ENCODE results near the gene C4BPA.

C4BPA gene

GRCh38 chr1:207077470-207078377 is 26.3 kb upstream of the C4BPA start:
- DNase-seq: peak in 4 of 5 experiments; percentile 16 to 70 (median 38)

- DNase-seq: no peak
Measured at GRCh38 chr1:207078578-207079132, 25.4 kb upstream of the C4BPA start.

- DNase-seq: no peak
Measured at GRCh38 chr1:207079706-207080241, 24.3 kb upstream of the C4BPA start.

GRCh38 chr1:207081088-207081487 is 22.9 kb upstream of the C4BPA start:
- no peak for DNase-seq

GRCh38 chr1:207081806-207082205 is 22.2 kb upstream of the C4BPA start:
- no peak for DNase-seq

- DNase-seq: no peak
Measured at GRCh38 chr1:207084232-207084631, 19.8 kb upstream of the C4BPA start.

GRCh38 chr1:207084701-207085180 is 19.3 kb upstream of the C4BPA start:
- peak in 4 of 5 experiments; percentile 10 to 67 (median 20) for DNase-seq

- DNase-seq: no peak
Measured at GRCh38 chr1:207085887-207086286, 18.1 kb upstream of the C4BPA start.

GRCh38 chr1:207088161-207088560 is 15.9 kb upstream of the C4BPA start:
- no peak for DNase-seq

- peak in 1 of 5 experiments; percentile 11 for DNase-seq
Measured at GRCh38 chr1:207088701-207089626, 15.1 kb upstream of the C4BPA start, which contains the start of gene C4BPB. C4BPB (plus strand) TSS chr1:207088860; CDS start chr1:207089532, 672 bp downstream.

- no peak for DNase-seq
Measured at GRCh38 chr1:207089627-207090355, 14.2 kb upstream of the C4BPA start.

GRCh38 chr1:207091200-207091908 is 12.7 kb upstream of the C4BPA start:
- no peak for DNase-seq

- no peak for DNase-seq
Measured at GRCh38 chr1:207093944-207094343, 10.1 kb upstream of the C4BPA start.

- DNase-seq: peak in 1 of 5 experiments; percentile 58
Measured at GRCh38 chr1:207097871-207098324, 6.1 kb upstream of the C4BPA start.

- DNase-seq: no peak
Measured at GRCh38 chr1:207101720-207102119, 2.3 kb upstream of the C4BPA start.

GRCh38 chr1:207102146-207102545 is 1.9 kb upstream of the C4BPA start:
- DNase-seq: no peak

GRCh38 chr1:207102659-207103058 is 1.4 kb upstream of the C4BPA start:
- DNase-seq: no peak

GRCh38 chr1:207109004-207109403 is 5.0 kb downstream of the C4BPA start:
- DNase-seq: no peak

GRCh38 chr1:207112616-207113296 is 8.7 kb downstream of the C4BPA start:
- no peak for DNase-seq

- no peak for DNase-seq
Measured at GRCh38 chr1:207115269-207115668, 11.2 kb downstream of the C4BPA start.
